GM19395 (cell line): Measurements from ENCODE around the gene GSTA1.
"Not testable (repeated sequence)": the region's sequence is repeated elsewhere in the genome, so short reads cannot be mapped to it uniquely, and the experiment has no call there.

Source experiments
- ATAC-seq: cut with Tn5 transposase; IDR thresholded peaks from one replicate; pipeline ENCODE4 v1.9.1; 2021; ENCODE audit warnings: mild to moderate bottlenecking, moderate library complexity; ENCODE audit not compliant: unreplicated experiment

The GSTA1 gene

GRCh38 chr6:52809777-52810176 lies 6.2 kb upstream of the GSTA1 start:
- not testable (repeated sequence) for ATAC-seq

- no peak for ATAC-seq
These were observed 5.0 kb upstream of the GSTA1 start for GRCh38 chr6:52808660-52809059.

- no peak for ATAC-seq
These were observed 810 bp downstream of the GSTA1 start for GRCh38 chr6:52802806-52803205.

GRCh38 chr6:52801188-52801841 lies 2.3 kb downstream of the GSTA1 start:
- no peak for ATAC-seq

- ATAC-seq, result not testable (repeated sequence)
These were observed 4.3 kb downstream of the GSTA1 start for GRCh38 chr6:52799272-52799671.

- not testable (repeated sequence) for ATAC-seq
These were observed 9.2 kb downstream of the GSTA1 start for GRCh38 chr6:52794366-52794765.

GRCh38 chr6:52790861-52791260 lies 12.8 kb downstream of the GSTA1 start:
- no peak for ATAC-seq

GRCh38 chr6:52789658-52790057 lies 14.0 kb downstream of the GSTA1 start:
- ATAC-seq, result not testable (repeated sequence)

- no peak for ATAC-seq
These were observed 15.1 kb downstream of the GSTA1 start for GRCh38 chr6:52788478-52788877.

- ATAC-seq, result no peak
These were observed 15.7 kb downstream of the GSTA1 start for GRCh38 chr6:52787917-52788316.

GRCh38 chr6:52786249-52786956 lies 17.2 kb downstream of the GSTA1 start:
- no peak for ATAC-seq

GRCh38 chr6:52782696-52783274 lies 20.8 kb downstream of the GSTA1 start:
- ATAC-seq, result not testable (repeated sequence)

- ATAC-seq, result not testable (repeated sequence)
These were observed 21.4 kb downstream of the GSTA1 start for GRCh38 chr6:52782209-52782608.

- no peak for ATAC-seq
These were observed 24.4 kb downstream of the GSTA1 start for GRCh38 chr6:52779237-52779636.

- ATAC-seq, result not testable (repeated sequence)
These were observed 26.8 kb downstream of the GSTA1 start for GRCh38 chr6:52776711-52777351.

GRCh38 chr6:52769399-52769798 lies 34.2 kb downstream of the GSTA1 start:
- not testable (repeated sequence) for ATAC-seq

GRCh38 chr6:52767658-52768057 lies 36.0 kb downstream of the GSTA1 start:
- ATAC-seq, result not testable (repeated sequence)

GRCh38 chr6:52763322-52763916 lies 40.2 kb downstream of the GSTA1 start, which contains the start of gene GSTA2:
GSTA2 (minus strand) TSS chr6:52763475; CDS start chr6:52757947, 5,528 bp downstream.
- not testable (repeated sequence) for ATAC-seq

- ATAC-seq, result not testable (repeated sequence)
These were observed 41.7 kb downstream of the GSTA1 start for GRCh38 chr6:52761673-52762491.

- ATAC-seq, result no peak
These were observed 43.4 kb downstream of the GSTA1 start for GRCh38 chr6:52760105-52760765.
